Measurements from ENCODE around the gene MPG. TPM values are rescaled to one million over a fixed set of nuclear protein-coding genes. Genes with fewer than 3 reads are reported as not detected.

The MPG gene
- total and polyA plus RNA-seq, 2 of the 8 experiments (the other 6 are each of a cell fraction or from before 2014, with no cell fraction given) = 37.6 to 83.7 TPM

- no peak for TF ChIP-seq RAD21 (IDR thresholded peaks at IDR 0.05 in 1 of 2, conservative IDR thresholded peaks at IDR 0.05 in 1 of 2; ENCODE audit: low read depth in 2 of 2, low read length in 2 of 2)
- TF ChIP-seq POU5F1 (IDR thresholded peaks at IDR 0.05; ENCODE audit: low read depth, low read length) = no peak
Observed at GRCh38 chr16:118857-119256, 40.8 kb downstream of the MPG start (continued).

Measured in H1 (cell line).